ENCODE results near the gene COL23A1.

DNA sequence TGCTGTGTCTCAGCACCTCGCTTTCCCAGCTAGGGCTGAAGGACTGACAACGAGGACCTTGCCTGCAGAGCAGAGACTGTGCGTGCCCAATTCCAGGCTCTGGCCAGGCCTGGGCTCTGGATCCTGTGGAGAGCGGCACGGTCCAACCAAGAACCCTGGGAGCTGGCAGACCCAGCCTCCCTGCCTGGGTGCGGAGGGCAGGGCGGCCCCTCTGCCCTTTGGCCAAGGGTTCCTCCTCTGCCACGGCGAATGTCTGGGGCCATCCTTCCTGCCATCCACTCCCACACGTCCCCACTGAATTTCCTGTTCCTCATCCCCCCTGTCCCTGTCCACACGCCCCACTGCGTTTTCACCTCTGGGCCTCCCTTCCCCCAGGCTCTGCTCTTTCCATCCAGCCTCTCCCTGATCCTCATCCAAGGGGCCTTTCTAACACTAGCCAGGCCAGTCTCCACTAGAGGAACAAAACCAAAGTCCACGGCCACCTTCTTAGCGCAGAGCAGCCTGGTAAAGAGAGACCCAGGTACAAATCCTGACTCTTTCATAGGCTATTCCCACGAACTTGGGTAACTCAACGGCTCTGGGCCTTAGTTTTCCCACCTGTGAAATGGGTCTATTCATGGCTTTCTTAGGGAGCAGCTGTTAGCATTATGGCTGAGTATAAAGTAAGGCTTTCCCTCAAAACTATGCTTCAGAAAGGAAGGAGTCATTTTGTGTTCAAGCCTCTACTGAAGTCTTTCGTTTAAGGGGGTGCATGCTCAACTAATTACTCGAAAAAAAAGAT is 262.1 kb downstream of the COL23A1 start:
- TF ChIP-seq, protein P1, sequence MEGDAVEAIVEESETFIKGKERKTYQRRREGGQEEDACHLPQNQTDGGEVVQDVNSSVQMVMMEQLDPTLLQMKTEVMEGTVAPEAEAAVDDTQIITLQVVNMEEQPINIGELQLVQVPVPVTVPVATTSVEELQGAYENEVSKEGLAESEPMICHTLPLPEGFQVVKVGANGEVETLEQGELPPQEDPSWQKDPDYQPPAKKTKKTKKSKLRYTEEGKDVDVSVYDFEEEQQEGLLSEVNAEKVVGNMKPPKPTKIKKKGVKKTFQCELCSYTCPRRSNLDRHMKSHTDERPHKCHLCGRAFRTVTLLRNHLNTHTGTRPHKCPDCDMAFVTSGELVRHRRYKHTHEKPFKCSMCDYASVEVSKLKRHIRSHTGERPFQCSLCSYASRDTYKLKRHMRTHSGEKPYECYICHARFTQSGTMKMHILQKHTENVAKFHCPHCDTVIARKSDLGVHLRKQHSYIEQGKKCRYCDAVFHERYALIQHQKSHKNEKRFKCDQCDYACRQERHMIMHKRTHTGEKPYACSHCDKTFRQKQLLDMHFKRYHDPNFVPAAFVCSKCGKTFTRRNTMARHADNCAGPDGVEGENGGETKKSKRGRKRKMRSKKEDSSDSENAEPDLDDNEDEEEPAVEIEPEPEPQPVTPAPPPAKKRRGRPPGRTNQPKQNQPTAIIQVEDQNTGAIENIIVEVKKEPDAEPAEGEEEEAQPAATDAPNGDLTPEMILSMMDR (IDR thresholded peaks at IDR 0.05), result no peak
- TF ChIP-seq POLR2A (IDR thresholded peaks at IDR 0.05; ENCODE audit: low read depth), result no peak
